Upper lobe of right lung (tissue), 1 donor: Measurements from ENCODE around the gene CACNA1A. TPM values are rescaled to one million over a fixed set of nuclear protein-coding genes. Genes with fewer than 3 reads are reported as not detected.

Source experiments
- ATAC-seq: fragments of 200-7000 bp; cut with Tn5 transposase; one replicate; pipeline ENCODE4 v1.9.1; 2020; ENCODE audit warnings: mild to moderate bottlenecking, moderate library complexity
- DNase-seq: peaks from one replicate; pipeline ENCODE4 v3.0.0-alpha.2; 2020
- H3K27ac ChIP-seq: fragments of 200-600 bp; one replicate; pipeline ENCODE4 v1.8.0; 2022
- H3K27me3 ChIP-seq: fragments of 200-600 bp; one replicate; pipeline ENCODE4 v1.8.0; 2022; ENCODE audit warnings: mild to moderate bottlenecking
- H3K36me3 ChIP-seq: fragments of 200-600 bp; one replicate; pipeline ENCODE4 v1.8.0; 2022
- H3K4me1 ChIP-seq: fragments of 200-600 bp; one replicate; pipeline ENCODE4 v1.8.0; 2022
- H3K4me3 ChIP-seq: fragments of 200-600 bp; one replicate; pipeline ENCODE4 v1.8.0; 2022; ENCODE audit warnings: mild to moderate bottlenecking
- H3K9me3 ChIP-seq: fragments of 200-600 bp; one replicate; pipeline ENCODE4 v1.8.0; 2022
- intact Hi-C: fragments of 100-400 bp; cut with DNase I; formaldehyde crosslinking; loops from one replicate; pipeline ENCODE4 v1.11.0; 2022
- total RNA-seq: library from RNA; stranded (reverse); fragmentation: NEBNext Ultra II Directional; extraction: Animal tissue kit (Norgen Biotek cat#: 25700); gene quantifications from one replicate; pipeline ENCODE4 v1.2.1, GENCODE V29; 2021
- TF ChIP-seq, protein P1 (sequence below): fragments of 200-600 bp; IDR thresholded peaks from one replicate; pipeline ENCODE4 v1.8.0; 2022; ENCODE audit warnings: antibody characterized with exemption
- donor health status: DM: no; HTN: yes; CAD: no; lungs with severe emphysema.

Gene CACNA1A
- total RNA-seq, 1 donor from 2014 or later: 0.26 TPM

- peaks cover 3% of the 10 kb centered on the region for H3K9me3 ChIP-seq
- no peak overlapping the region for H3K4me3 ChIP-seq
- intact Hi-C loops: no loop called here
- no peak for ATAC-seq
- H3K27me3 ChIP-seq: peaks cover 4% of the 10 kb centered on the region
- H3K36me3 ChIP-seq: no peaks in the 10 kb centered on the region
- DNase-seq: no peak
- no peak overlapping the region for H3K27ac ChIP-seq
- TF ChIP-seq, protein P1, sequence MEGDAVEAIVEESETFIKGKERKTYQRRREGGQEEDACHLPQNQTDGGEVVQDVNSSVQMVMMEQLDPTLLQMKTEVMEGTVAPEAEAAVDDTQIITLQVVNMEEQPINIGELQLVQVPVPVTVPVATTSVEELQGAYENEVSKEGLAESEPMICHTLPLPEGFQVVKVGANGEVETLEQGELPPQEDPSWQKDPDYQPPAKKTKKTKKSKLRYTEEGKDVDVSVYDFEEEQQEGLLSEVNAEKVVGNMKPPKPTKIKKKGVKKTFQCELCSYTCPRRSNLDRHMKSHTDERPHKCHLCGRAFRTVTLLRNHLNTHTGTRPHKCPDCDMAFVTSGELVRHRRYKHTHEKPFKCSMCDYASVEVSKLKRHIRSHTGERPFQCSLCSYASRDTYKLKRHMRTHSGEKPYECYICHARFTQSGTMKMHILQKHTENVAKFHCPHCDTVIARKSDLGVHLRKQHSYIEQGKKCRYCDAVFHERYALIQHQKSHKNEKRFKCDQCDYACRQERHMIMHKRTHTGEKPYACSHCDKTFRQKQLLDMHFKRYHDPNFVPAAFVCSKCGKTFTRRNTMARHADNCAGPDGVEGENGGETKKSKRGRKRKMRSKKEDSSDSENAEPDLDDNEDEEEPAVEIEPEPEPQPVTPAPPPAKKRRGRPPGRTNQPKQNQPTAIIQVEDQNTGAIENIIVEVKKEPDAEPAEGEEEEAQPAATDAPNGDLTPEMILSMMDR: no peak
- no peaks in the 10 kb centered on the region for H3K4me1 ChIP-seq
Observed at GRCh38 chr19:13356686-13357280, 149.5 kb downstream of the CACNA1A start.

GRCh38 chr19:13356185-13356584, 150.1 kb downstream of the CACNA1A start:
- H3K36me3 ChIP-seq: no peaks in the 10 kb centered on the region
- ATAC-seq (no peak), DNase-seq (no peak)
- TF ChIP-seq, protein P1: no peak
- no peak overlapping the region for H3K27ac ChIP-seq
- H3K27me3 ChIP-seq: no peaks in the 10 kb centered on the region
- H3K9me3 ChIP-seq: peaks cover 3% of the 10 kb centered on the region
- H3K4me1 ChIP-seq: no peaks in the 10 kb centered on the region
- intact Hi-C loops: no loop called here
- H3K4me3 ChIP-seq: no peak overlapping the region

DNA sequence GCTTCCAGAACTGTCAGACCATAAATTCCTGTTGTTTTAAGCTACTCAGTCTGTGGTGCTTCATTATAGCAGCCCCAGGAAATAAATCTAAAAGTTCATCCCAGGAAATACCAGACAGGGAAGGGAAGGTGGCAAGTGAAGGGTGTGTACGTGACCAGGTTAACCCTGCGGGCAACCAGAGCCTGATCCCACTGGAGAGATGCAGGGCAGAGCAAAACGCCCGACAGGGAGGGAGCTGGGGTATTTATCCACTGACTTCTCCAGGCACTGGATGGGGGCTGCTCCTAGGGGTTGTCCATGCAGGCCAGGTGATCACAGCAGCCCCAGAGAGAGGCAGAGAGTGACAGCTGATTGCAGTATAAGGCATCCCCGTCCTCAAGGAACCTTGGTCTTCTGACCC, 150.9 kb downstream of the CACNA1A start:
- no peaks in the 10 kb centered on the region for H3K4me1 ChIP-seq
- H3K27ac ChIP-seq: no peak overlapping the region
- no peaks in the 10 kb centered on the region for H3K27me3 ChIP-seq
- intact Hi-C loops: no loop called here
- TF ChIP-seq, protein P1: no peak
- no peaks in the 10 kb centered on the region for H3K36me3 ChIP-seq
- DNase-seq (no peak), ATAC-seq (no peak)
- peaks cover 3% of the 10 kb centered on the region for H3K9me3 ChIP-seq
- H3K4me3 ChIP-seq: no peak overlapping the region

GRCh38 chr19:13353625-13354024, 152.7 kb downstream of the CACNA1A start:
- Histone ChIP-seq H3K9me3 (peaks cover 7% of the 10 kb centered on the region), H3K4me3 (no peak overlapping the region), H3K36me3 (no peaks in the 10 kb centered on the region), H3K4me1 (no peaks in the 10 kb centered on the region), H3K27me3 (no peaks in the 10 kb centered on the region), H3K27ac (no peak overlapping the region)
- intact Hi-C loops: no loop called here
- ATAC-seq (no peak), DNase-seq (no peak)
- TF ChIP-seq, protein P1: no peak

GRCh38 chr19:13350759-13351158, 155.5 kb downstream of the CACNA1A start:
- no peak overlapping the region for H3K4me3 ChIP-seq
- no peak for DNase-seq
- no peaks in the 10 kb centered on the region for H3K36me3 ChIP-seq
- TF ChIP-seq, protein P1: no peak
- H3K27me3 ChIP-seq: peaks cover 4% of the 10 kb centered on the region
- ATAC-seq: no peak
- intact Hi-C loops: no loop called here
- peaks cover 7% of the 10 kb centered on the region for H3K9me3 ChIP-seq
- H3K4me1 ChIP-seq: no peaks in the 10 kb centered on the region
- no peak overlapping the region for H3K27ac ChIP-seq

DNA sequence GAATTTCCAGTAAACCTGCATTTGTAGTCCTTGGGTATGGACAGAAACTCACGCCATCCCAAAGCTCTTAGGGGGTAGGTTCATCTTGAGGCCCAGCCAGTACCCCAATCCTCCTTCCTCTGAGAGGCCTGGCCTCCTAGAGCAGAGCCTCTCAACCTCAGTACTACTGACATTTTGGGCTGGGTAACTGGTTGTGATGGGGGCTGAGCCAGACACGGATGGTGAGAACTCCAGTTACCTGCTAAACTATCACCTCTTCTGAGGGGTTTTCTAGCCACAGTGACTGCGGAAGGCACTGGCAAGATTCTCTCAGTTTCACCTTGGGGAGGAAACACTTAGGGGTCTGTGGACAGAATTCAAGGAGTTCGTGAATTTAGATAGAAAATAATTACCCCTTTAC, 156.2 kb downstream of the CACNA1A start:
- ATAC-seq (no peak), DNase-seq (no peak)
- no peak overlapping the region for H3K27ac ChIP-seq
- no peaks in the 10 kb centered on the region for H3K36me3 ChIP-seq
- H3K4me3 ChIP-seq: no peak overlapping the region
- H3K27me3 ChIP-seq: peaks cover 4% of the 10 kb centered on the region
- no peaks in the 10 kb centered on the region for H3K4me1 ChIP-seq
- H3K9me3 ChIP-seq: peaks cover 7% of the 10 kb centered on the region
- TF ChIP-seq, protein P1: no peak
- intact Hi-C loops: no loop called here
